LNCaP clone FGC (cell line): ENCODE data around the gene ATXN3.

ENCODE experiments used
- DNase-seq: peaks from one replicate; pipeline ENCODE4 v3.0.0-alpha.2; 2011; ENCODE audit warnings: low read depth
- H3K4me3 ChIP-seq: 2 replicates; pipeline ENCODE4 v1.5.1; 2011; ENCODE audit warnings: mild to moderate bottlenecking, low read depth, low read length, control low read depth
- CTCF ChIP-seq: IDR thresholded peaks from 2 replicates; pipeline ENCODE4 v1.5.1; 2012; ENCODE audit warnings: mild to moderate bottlenecking; ENCODE audit not compliant: control insufficient read depth, insufficient read depth; ENCODE audit errors: extremely low read depth

The ATXN3 gene

GRCh38 chr14:92010644-92011043 lies 95.7 kb downstream of the ATXN3 start:
- no peak overlapping the region for H3K4me3 ChIP-seq
- no peak for TF ChIP-seq CTCF
- DNase-seq, result no peak

GRCh38 chr14:92009604-92010003 lies 96.8 kb downstream of the ATXN3 start:
- TF ChIP-seq CTCF, result no peak
- H3K4me3 ChIP-seq, result no peak overlapping the region

More at GRCh38 chr14:92009604-92010003, 96.8 kb downstream of the ATXN3 start:
- no peak for DNase-seq
